ENCODE measurements around the gene FBXO11.
"Not testable (repeated sequence)": the region's sequence is repeated elsewhere in the genome, so short reads cannot be mapped to it uniquely, and the experiment has no call there.

Gene FBXO11

GRCh38 chr2:47900857-47901256 lies 5.4 kb downstream of the FBXO11 start:
- TF ChIP-seq CTCF (IDR thresholded peaks at IDR 0.05): no peak
- intact Hi-C loops (cut with DNase I; ENCODE audit: low total_unique reads): loop anchor here (10.0 kb wide), 1 partner anchor 204 kb away; no protein-coding TSS in a partner anchor
- peaks cover 0 to 62% (median 9%) of the 10 kb centered on the region in 4 donors for H3K4me1 ChIP-seq

DNA sequence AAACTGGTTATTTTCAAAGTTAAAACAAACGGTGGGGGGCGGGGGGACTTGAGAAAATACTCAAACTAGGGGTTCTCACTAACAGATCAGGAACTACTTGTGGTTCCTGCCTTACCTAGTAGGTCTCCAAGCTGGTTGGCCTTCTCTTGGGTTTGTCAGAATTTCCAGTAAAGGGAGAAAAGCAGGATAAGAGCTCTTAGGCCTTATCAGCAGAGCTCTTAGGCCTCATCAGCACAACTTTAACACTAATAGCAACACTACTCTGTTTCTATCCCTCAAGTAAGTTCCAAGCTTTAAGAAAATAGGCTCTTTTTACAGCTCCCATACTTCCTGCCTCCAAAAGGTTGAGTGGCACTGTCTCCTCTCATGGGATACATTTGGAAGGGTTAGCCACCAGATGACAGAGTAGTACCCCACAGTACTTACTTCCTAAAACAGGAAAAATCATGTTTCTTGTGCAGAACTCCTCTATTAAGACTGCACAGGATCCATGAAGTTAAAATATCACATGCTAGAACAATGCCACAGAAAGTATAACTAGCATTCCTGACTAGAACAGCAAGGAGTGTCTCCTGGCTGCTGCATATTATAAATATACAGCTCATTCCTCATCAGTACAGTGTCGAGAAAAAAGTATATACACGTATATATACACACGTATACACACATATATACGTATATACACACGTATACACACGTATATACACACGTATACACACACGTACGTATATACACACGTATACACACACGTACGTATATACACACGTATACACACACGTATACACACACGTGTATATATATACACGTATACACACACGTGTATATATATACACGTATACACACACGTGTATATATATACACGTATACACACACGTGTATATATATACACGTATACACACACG lies 6.1 kb downstream of the FBXO11 start:
- DNase-seq: no peak
- no peak for TF ChIP-seq CTCF (IDR thresholded peaks at IDR 0.05)
- Histone ChIP-seq H3K27me3 (no peaks in the 10 kb centered on the region), H3K4me1 (peaks cover 0 to 69% (median 12%) of the 10 kb centered on the region in 4 donors), H3K4me3 (no peak overlapping the region), H3K9me3 (no peaks in the 10 kb centered on the region), H3K27ac (peak overlapping the region; percentile 8 to 41), H3K36me3 (no peaks in the 10 kb centered on the region)
- intact Hi-C loops (cut with DNase I; ENCODE audit: low total_unique reads): loop anchor here (5.0 to 10.0 kb wide), 2 partner anchors 205 to 322 kb away; no protein-coding TSS in a partner anchor

More at GRCh38 chr2:47900857-47901256, 5.4 kb downstream of the FBXO11 start:
- H3K4me3 ChIP-seq: no peak overlapping the region
- H3K27ac ChIP-seq: no peak overlapping the region
- no peaks in the 10 kb centered on the region for H3K27me3 ChIP-seq
- H3K9me3 ChIP-seq: no peaks in the 10 kb centered on the region
- H3K36me3 ChIP-seq: no peaks in the 10 kb centered on the region
- DNase-seq: no peak

DNA sequence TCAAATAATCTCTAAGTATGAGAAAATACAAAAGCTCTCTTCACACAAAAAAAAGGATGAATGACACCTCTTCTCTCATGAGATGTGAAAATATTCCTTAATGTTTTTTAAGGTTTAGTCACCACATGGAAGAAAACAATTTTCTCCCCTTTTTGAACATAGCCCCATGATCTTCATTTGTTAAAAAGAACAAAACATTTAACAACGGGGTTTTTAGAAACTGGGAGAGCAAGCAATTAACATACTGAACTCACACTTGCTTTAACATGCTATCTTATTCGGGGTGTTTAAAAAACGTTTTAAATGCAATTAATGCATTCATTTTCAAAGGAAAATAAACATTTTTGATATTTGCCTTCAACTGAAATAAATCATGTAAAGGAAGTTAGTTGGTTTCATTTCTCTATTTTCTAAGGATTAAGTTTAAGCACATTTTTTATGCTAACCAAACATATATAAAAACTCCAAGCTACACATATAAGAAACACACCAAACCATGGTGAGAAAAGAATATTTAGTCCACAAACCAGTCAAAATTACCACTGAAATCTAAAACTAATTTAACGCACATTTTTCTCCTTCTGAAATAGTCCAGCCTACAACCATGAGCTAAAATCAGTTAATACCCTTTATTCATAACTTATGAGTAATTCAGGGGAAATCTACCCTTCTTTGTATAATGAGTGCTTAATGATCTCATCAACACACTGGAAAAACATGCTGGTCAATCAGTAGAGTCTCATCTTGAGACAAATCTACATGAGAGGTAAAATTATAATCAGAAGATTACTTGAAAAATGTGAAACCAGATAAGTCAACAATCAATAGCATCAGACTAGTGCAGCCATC lies 8.2 kb downstream of the FBXO11 start:
- no peaks in the 10 kb centered on the region for H3K9me3 ChIP-seq
- no peak overlapping the region for H3K4me3 ChIP-seq
- intact Hi-C loops (cut with DNase I; ENCODE audit: low total_unique reads): loop anchor here (5.0 kb wide), 1 partner anchor 324 kb away; no protein-coding TSS in a partner anchor
- TF ChIP-seq CTCF (IDR thresholded peaks at IDR 0.05): no peak
- H3K27ac ChIP-seq: no peak overlapping the region
- no peaks in the 10 kb centered on the region for H3K36me3 ChIP-seq
- DNase-seq: no peak
- H3K4me1 ChIP-seq: peaks cover 0 to 83% (median 20%) of the 10 kb centered on the region in 4 donors
- H3K27me3 ChIP-seq: no peaks in the 10 kb centered on the region

DNA sequence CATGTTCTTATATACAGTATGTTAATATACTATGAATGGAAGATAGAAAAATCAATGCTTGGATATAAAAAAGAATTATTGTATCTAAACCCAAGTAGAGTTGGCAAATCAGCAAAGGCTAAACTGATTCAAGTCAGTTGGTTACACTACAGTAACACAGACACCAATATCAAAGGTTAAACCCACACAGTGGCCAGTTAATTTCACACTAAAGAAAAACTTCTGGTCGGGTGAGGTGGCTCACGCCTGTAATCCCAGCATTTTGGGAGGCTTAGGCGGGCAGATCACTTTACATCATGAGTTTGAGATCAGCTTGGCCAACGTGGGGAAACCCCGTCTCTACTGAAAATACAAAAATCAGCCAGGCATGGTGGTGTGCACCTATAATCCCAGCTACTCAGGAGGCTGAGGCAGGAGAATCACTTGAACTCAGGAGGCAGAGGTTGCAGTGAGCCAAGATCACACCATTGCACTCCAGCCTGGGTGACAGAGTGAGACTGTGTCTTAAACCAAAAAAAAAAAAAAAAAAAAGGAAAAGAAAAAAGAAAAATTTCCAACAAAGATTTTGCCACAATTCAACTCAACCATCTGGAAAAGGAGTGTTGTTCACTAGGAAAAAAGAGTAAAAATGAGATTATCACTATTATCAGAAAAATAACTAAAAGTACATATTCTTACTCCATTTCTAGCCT lies 9.0 kb downstream of the FBXO11 start:
- not testable (repeated sequence) for H3K27ac ChIP-seq, H3K27me3 ChIP-seq, H3K4me3 ChIP-seq, DNase-seq, H3K36me3 ChIP-seq, H3K9me3 ChIP-seq
- intact Hi-C loops (cut with DNase I; ENCODE audit: low total_unique reads): loop anchor here (5.0 kb wide), 1 partner anchor 325 kb away; no protein-coding TSS in a partner anchor
- H3K4me1 ChIP-seq: peaks cover 0 to 83% (median 28%) of the 10 kb centered on the region in 4 donors

GRCh38 chr2:47896450-47896968 lies 9.8 kb downstream of the FBXO11 start:
- Histone ChIP-seq H3K27ac (no peak overlapping the region), H3K4me3 (no peak overlapping the region), H3K9me3 (no peaks in the 10 kb centered on the region), H3K36me3 (no peaks in the 10 kb centered on the region), H3K4me1 (peaks cover 0 to 84% (median 33%) of the 10 kb centered on the region in 4 donors), H3K27me3 (no peaks in the 10 kb centered on the region)
- intact Hi-C loops (cut with DNase I; ENCODE audit: low total_unique reads): loop anchor here (5.0 kb wide), 1 partner anchor 326 kb away; no protein-coding TSS in a partner anchor
- no peak for DNase-seq
- TF ChIP-seq CTCF (IDR thresholded peaks at IDR 0.05): no peak

Data from tibial artery (tissue), 4 donors.